Keratinocyte (primary cell): ENCODE data around the gene ST3GAL6. TPM values are rescaled to one million over a fixed set of nuclear protein-coding genes. Genes with fewer than 3 reads are reported as not detected.
A peak's percentile ranks its signal among the peaks of the same experiment; 100 is the strongest.

Experiments used
- DNase-seq: peaks from one replicate; pipeline ENCODE4 v3.0.0-alpha.2; 2011; ENCODE audit warnings: low read depth, missing footprints, low spot score
- FAIRE-seq: peaks from 2 replicates; lab custom pipeline; 2011; peaks lifted over from hg19 to GRCh38; lab: Jason Lieb, UNC
- H2AFZ ChIP-seq: 2 replicates; pipeline ENCODE4 v1.6.0; 2012; ENCODE audit warnings: low read length, control low read depth, inconsistent platforms; ENCODE audit not compliant: control insufficient read depth
- H3K27ac ChIP-seq: 2 replicates; pipeline ENCODE4 v1.5.1; 2011; ENCODE audit warnings: low read length; ENCODE audit not compliant: control insufficient read depth, insufficient read depth
- H3K27me3 ChIP-seq: 3 replicates; pipeline ENCODE4 v1.6.0; 2011; ENCODE audit warnings: low read length; ENCODE audit not compliant: control insufficient read depth, insufficient read depth; ENCODE audit errors: extremely low read depth
- H3K36me3 ChIP-seq, 2 experiments: 2 replicates in 1 of 2; 3 replicates in 1 of 2; pipeline ENCODE4 v1.5.1; 2011; ENCODE audit warnings: low read length in 2 of 2, mild to moderate bottlenecking in 1 of 2; ENCODE audit not compliant: control insufficient read depth in 2 of 2, insufficient read depth in 2 of 2; ENCODE audit errors: extremely low read depth in 1 of 2
- H3K4me1 ChIP-seq: 3 replicates; pipeline ENCODE4 v1.5.1; 2011; ENCODE audit warnings: low read length; ENCODE audit not compliant: control insufficient read depth, insufficient read depth; ENCODE audit errors: extremely low read depth
- H3K4me2 ChIP-seq: 3 replicates; pipeline ENCODE4 v1.6.0; 2011; ENCODE audit warnings: low read depth, low read length; ENCODE audit not compliant: control insufficient read depth, insufficient read depth; ENCODE audit errors: extremely low read depth
- H3K4me3 ChIP-seq, 3 experiments: fragments of 200-600 bp in 1 of 3; sonication (generic) in 1 of 3; 2 replicates in 2 of 3; 3 replicates in 1 of 3; pipeline ENCODE4 v1.5.1; 2011 to 2016; ENCODE audit warnings: low read length in 3 of 3, mild to moderate bottlenecking in 3 of 3, control low read depth in 2 of 3, inconsistent platforms in 1 of 3, low read depth in 1 of 3, mixed read lengths in 1 of 3, mixed run types in 1 of 3, moderate library complexity in 1 of 3; ENCODE audit not compliant: control insufficient read depth in 2 of 3, insufficient read depth in 2 of 3; ENCODE audit errors: extremely low read depth in 1 of 3
- H3K79me2 ChIP-seq: 2 replicates; pipeline ENCODE4 v1.6.0; 2012; ENCODE audit warnings: low read length; ENCODE audit not compliant: control insufficient read depth, insufficient read depth
- H3K9ac ChIP-seq: 3 replicates; pipeline ENCODE4 v1.6.0; 2011; ENCODE audit warnings: low read length; ENCODE audit not compliant: control insufficient read depth, insufficient read depth; ENCODE audit errors: extremely low read depth
- H3K9me1 ChIP-seq: 3 replicates; pipeline ENCODE4 v1.6.0; 2011; ENCODE audit warnings: low read length; ENCODE audit not compliant: control insufficient read depth, insufficient read depth; ENCODE audit errors: extremely low read depth
- H3K9me3 ChIP-seq: 2 replicates; pipeline ENCODE4 v1.5.1; 2012; ENCODE audit warnings: low read depth, low read length; ENCODE audit not compliant: control insufficient read depth
- H4K20me1 ChIP-seq: 3 replicates; pipeline ENCODE4 v1.6.0; 2011; ENCODE audit warnings: low read length; ENCODE audit not compliant: control insufficient read depth, insufficient read depth; ENCODE audit errors: extremely low read depth
- CTCF ChIP-seq, 3 experiments: IDR thresholded peaks in 1 of 3; conservative IDR thresholded peaks in 1 of 3; optimal IDR thresholded peaks in 1 of 3; 2 replicates in 2 of 3; 3 replicates in 1 of 3; pipeline versions ENCODE3 to v1.5.1; 2011; ENCODE audit warnings: low read length in 3 of 3, mild to moderate bottlenecking in 3 of 3, moderate library complexity in 2 of 3, control low read depth in 1 of 3, inconsistent platforms in 1 of 3; ENCODE audit not compliant: insufficient read depth in 2 of 3; ENCODE audit errors: extremely low read depth in 1 of 3
- EZH2 ChIP-seq: IDR thresholded peaks from one replicate; pipeline ENCODE4 v1.6.1; 2012; ENCODE audit warnings: inconsistent platforms, mild to moderate bottlenecking, low read length, moderate library complexity
- dilution Hi-C: fragments of 300-500 bp; cut with MboI; formaldehyde crosslinking; loops from one replicate; pipeline ENCODE4 v1.7.0; 2020; ENCODE audit warnings: low sequenced_read_pairs; ENCODE audit not compliant: extremely low pct_ligation_motif_present
- polyA plus RNA-seq, 5 experiments: library from polyadenylated mRNA; depleted of rRNA in 3 of 5; stranded (reverse) in 3 of 5; stranded (forward) in 1 of 5; unstranded in 1 of 5; fragments of >200 nt; gene quantifications; 1 replicate in 1 of 5; 2 replicates in 3 of 5; 3 replicates in 1 of 5; pipeline versions ENCODE4 v1.2.1 to v1.2.3, GENCODE V29; 2011 to 2012; ENCODE audit warnings: missing spikeins in 2 of 5, low read depth in 1 of 5, low replicate concordance in 1 of 5

ST3GAL6 gene
- polyA plus RNA-seq, 1 donor (not counting 4 experiments of a cell fraction or from before 2014, with no cell fraction given): 5.3 TPM

DNA sequence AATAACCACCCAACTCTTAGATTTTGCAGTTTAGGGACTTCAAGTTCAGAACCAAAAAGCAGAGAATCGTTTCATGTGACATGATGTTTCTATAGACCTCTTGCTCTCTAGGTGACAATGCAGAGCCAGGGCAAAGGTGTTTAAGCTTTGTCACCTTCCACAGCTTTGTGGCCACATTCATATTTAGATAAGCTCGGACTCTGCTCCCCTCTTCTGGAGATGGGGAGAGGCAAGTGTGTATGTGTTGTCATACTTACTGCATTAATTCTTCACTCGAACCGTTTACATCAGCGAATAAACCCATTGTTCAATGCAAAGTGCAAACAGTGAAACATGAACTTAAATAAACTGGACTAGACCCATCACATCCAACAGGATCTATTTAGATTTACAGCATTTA is 33.2 kb downstream of the ST3GAL6 start:
- Histone ChIP-seq H3K9ac (no peak overlapping the region), H3K4me2 (no peak overlapping the region), H3K27me3 (no peaks in the 10 kb centered on the region), H3K4me3 (no peak overlapping the region), H3K9me3 (no peaks in the 10 kb centered on the region), H3K79me2 (no peaks in the 10 kb centered on the region), H3K4me1 (peaks cover 33% of the 10 kb centered on the region), H3K27ac (no peak overlapping the region), H3K36me3 (peaks cover 11 to 40% of the 10 kb centered on the region in 2 experiments), H2AFZ (no peak overlapping the region), H3K9me1 (no peaks in the 10 kb centered on the region), H4K20me1 (peaks cover 8% of the 10 kb centered on the region)
- no peak for DNase-seq
- dilution Hi-C loops: loop anchor here (25.0 kb wide), 1 partner anchor 184 kb away; no protein-coding TSS in a partner anchor
- TF ChIP-seq CTCF (optimal IDR thresholded peaks at IDR 0.05 in 1 of 3, IDR thresholded peaks at IDR 0.05 in 1 of 3, conservative IDR thresholded peaks at IDR 0.05 in 1 of 3; ENCODE audit: extremely low read depth in 1 of 3, insufficient read depth in 2 of 3, low read length in 3 of 3) (no peak), EZH2 (no peak)
- FAIRE-seq: peak; percentile 44

- H3K79me2 ChIP-seq: no peaks in the 10 kb centered on the region
- no peak overlapping the region for H3K4me3 ChIP-seq
- peaks cover 11 to 44% of the 10 kb centered on the region in 2 experiments for H3K36me3 ChIP-seq
- no peak overlapping the region for H3K9ac ChIP-seq
- H3K4me1 ChIP-seq: peaks cover 33% of the 10 kb centered on the region
- H3K27me3 ChIP-seq: no peaks in the 10 kb centered on the region
- H3K9me1 ChIP-seq: no peaks in the 10 kb centered on the region
- H3K4me2 ChIP-seq: no peak overlapping the region
- no peaks in the 10 kb centered on the region for H3K9me3 ChIP-seq
- FAIRE-seq (peak; percentile 5), DNase-seq (no peak)
- H3K27ac ChIP-seq: peak overlapping the region; percentile 19
- peaks cover 8% of the 10 kb centered on the region for H4K20me1 ChIP-seq
- TF ChIP-seq EZH2 (no peak), CTCF (optimal IDR thresholded peaks at IDR 0.05 in 1 of 3, IDR thresholded peaks at IDR 0.05 in 1 of 3, conservative IDR thresholded peaks at IDR 0.05 in 1 of 3; ENCODE audit: extremely low read depth in 1 of 3, insufficient read depth in 2 of 3, low read length in 3 of 3) (no peak)
- dilution Hi-C loops: loop anchor here (25.0 kb wide), 1 partner anchor 186 kb away; no protein-coding TSS in a partner anchor
- H2AFZ ChIP-seq: no peak overlapping the region
Measured at GRCh38 chr3:98797905-98798304, 34.8 kb downstream of the ST3GAL6 start.
